Measurements from ENCODE around the gene RPS15. TPM values are rescaled to one million over a fixed set of nuclear protein-coding genes. Genes with fewer than 3 reads are reported as not detected.
"Not testable (repeated sequence)": the region's sequence is repeated elsewhere in the genome, so short reads cannot be mapped to it uniquely, and the experiment has no call there.

The RPS15 gene
- polyA plus RNA-seq, 1 donor = 1,404 TPM

- WGBS (ENCODE audit: insufficient coverage, low lambda C conversion rate) = no CpG with 5 or more reads among the region's 28 CpGs
- Histone ChIP-seq H3K9me3 (ENCODE audit: control insufficient read depth, low read depth, low read length) (peaks cover 24% of the 10 kb centered on the region), H3K27me3 (ENCODE audit: control insufficient read depth, insufficient read depth, low read length) (peaks cover 68% of the 10 kb centered on the region), H3K4me3 (ENCODE audit: low read length) (no peak overlapping the region), H3K27ac (ENCODE audit: low read length) (no peak overlapping the region), H3K4me1 (ENCODE audit: control insufficient read depth, insufficient read depth, low read length) (peaks cover 27% of the 10 kb centered on the region), H3K36me3 (ENCODE audit: control insufficient read depth, insufficient read depth, low read length) (peaks cover 15% of the 10 kb centered on the region)
- no peak for DNase-seq
These were observed 32.9 kb downstream of the RPS15 start for GRCh38 chr19:1471010-1471514.

- H3K4me3 ChIP-seq (ENCODE audit: low read length) = no peak overlapping the region
- WGBS (ENCODE audit: insufficient coverage, low lambda C conversion rate) = no CpG with 5 or more reads among the region's 24 CpGs
- peaks cover 62% of the 10 kb centered on the region for H3K27me3 ChIP-seq (ENCODE audit: control insufficient read depth, insufficient read depth, low read length)
- H3K9me3 ChIP-seq (ENCODE audit: control insufficient read depth, low read depth, low read length) = peaks cover 19% of the 10 kb centered on the region
- no peak for DNase-seq
- H3K4me1 ChIP-seq (ENCODE audit: control insufficient read depth, insufficient read depth, low read length) = peaks cover 27% of the 10 kb centered on the region
- peaks cover 18% of the 10 kb centered on the region for H3K36me3 ChIP-seq (ENCODE audit: control insufficient read depth, insufficient read depth, low read length)
- no peak overlapping the region for H3K27ac ChIP-seq (ENCODE audit: low read length)
These were observed 33.4 kb downstream of the RPS15 start for GRCh38 chr19:1471515-1472160.

GRCh38 chr19:1472231-1473084 is 34.3 kb downstream of the RPS15 start:
- peaks cover 55% of the 10 kb centered on the region for H3K27me3 ChIP-seq (ENCODE audit: control insufficient read depth, insufficient read depth, low read length)
- no peak overlapping the region for H3K4me3 ChIP-seq (ENCODE audit: low read length)
- no peak overlapping the region for H3K27ac ChIP-seq (ENCODE audit: low read length)
- H3K9me3 ChIP-seq (ENCODE audit: control insufficient read depth, low read depth, low read length) = peaks cover 16% of the 10 kb centered on the region
- no peak for DNase-seq
- peaks cover 27% of the 10 kb centered on the region for H3K4me1 ChIP-seq (ENCODE audit: control insufficient read depth, insufficient read depth, low read length)
- WGBS (ENCODE audit: insufficient coverage, low lambda C conversion rate) = no CpG with 5 or more reads among the region's 44 CpGs
- peaks cover 22% of the 10 kb centered on the region for H3K36me3 ChIP-seq (ENCODE audit: control insufficient read depth, insufficient read depth, low read length)

- no CpG with 5 or more reads among the region's 20 CpGs for WGBS (ENCODE audit: insufficient coverage, low lambda C conversion rate)
- Histone ChIP-seq H3K9me3 (ENCODE audit: control insufficient read depth, low read depth, low read length) (peaks cover 14% of the 10 kb centered on the region), H3K27me3 (ENCODE audit: control insufficient read depth, insufficient read depth, low read length) (peaks cover 47% of the 10 kb centered on the region), H3K27ac (ENCODE audit: low read length) (no peak overlapping the region), H3K36me3 (ENCODE audit: control insufficient read depth, insufficient read depth, low read length) (peaks cover 23% of the 10 kb centered on the region), H3K4me1 (ENCODE audit: control insufficient read depth, insufficient read depth, low read length) (peaks cover 26% of the 10 kb centered on the region), H3K4me3 (ENCODE audit: low read length) (no peak overlapping the region)
- no peak for DNase-seq
These were observed 35.1 kb downstream of the RPS15 start for GRCh38 chr19:1473085-1473851.

GRCh38 chr19:1474011-1474764 is 36.0 kb downstream of the RPS15 start:
- Histone ChIP-seq H3K4me3 (ENCODE audit: low read length) (no peak overlapping the region), H3K27me3 (ENCODE audit: control insufficient read depth, insufficient read depth, low read length) (peaks cover 41% of the 10 kb centered on the region), H3K36me3 (ENCODE audit: control insufficient read depth, insufficient read depth, low read length) (peaks cover 23% of the 10 kb centered on the region), H3K4me1 (ENCODE audit: control insufficient read depth, insufficient read depth, low read length) (peaks cover 23% of the 10 kb centered on the region), H3K27ac (ENCODE audit: low read length) (no peak overlapping the region), H3K9me3 (ENCODE audit: control insufficient read depth, low read depth, low read length) (peaks cover 9% of the 10 kb centered on the region)
- no CpG with 5 or more reads among the region's 31 CpGs for WGBS (ENCODE audit: insufficient coverage, low lambda C conversion rate)
- DNase-seq = no peak

- no CpG with 5 or more reads among the region's 26 CpGs for WGBS (ENCODE audit: insufficient coverage, low lambda C conversion rate)
- H3K4me1 ChIP-seq (ENCODE audit: control insufficient read depth, insufficient read depth, low read length) = peaks cover 25% of the 10 kb centered on the region
These were observed 36.7 kb downstream of the RPS15 start for GRCh38 chr19:1474765-1475351.

GRCh38 chr19:1475751-1476437 is 37.7 kb downstream of the RPS15 start:
- DNase-seq = no peak
- Histone ChIP-seq H3K4me1 (ENCODE audit: control insufficient read depth, insufficient read depth, low read length) (peaks cover 15% of the 10 kb centered on the region), H3K9me3 (ENCODE audit: control insufficient read depth, low read depth, low read length) (peaks cover under 1% of the 10 kb centered on the region), H3K27me3 (ENCODE audit: control insufficient read depth, insufficient read depth, low read length) (peaks cover 27% of the 10 kb centered on the region), H3K4me3 (ENCODE audit: low read length) (no peak overlapping the region), H3K36me3 (ENCODE audit: control insufficient read depth, insufficient read depth, low read length) (peaks cover 23% of the 10 kb centered on the region), H3K27ac (ENCODE audit: low read length) (no peak overlapping the region)
- no CpG with 5 or more reads among the region's 31 CpGs for WGBS (ENCODE audit: insufficient coverage, low lambda C conversion rate)

More at GRCh38 chr19:1474765-1475351, 36.7 kb downstream of the RPS15 start:
- no peak overlapping the region for H3K27ac ChIP-seq (ENCODE audit: low read length)
- peaks cover 9% of the 10 kb centered on the region for H3K9me3 ChIP-seq (ENCODE audit: control insufficient read depth, low read depth, low read length)
- peaks cover 37% of the 10 kb centered on the region for H3K27me3 ChIP-seq (ENCODE audit: control insufficient read depth, insufficient read depth, low read length)
- H3K4me3 ChIP-seq (ENCODE audit: low read length) = no peak overlapping the region
- H3K36me3 ChIP-seq (ENCODE audit: control insufficient read depth, insufficient read depth, low read length) = peaks cover 23% of the 10 kb centered on the region
- no peak for DNase-seq

GRCh38 chr19:1477056-1477455 is 38.9 kb downstream of the RPS15 start:
- DNase-seq; H3K27ac ChIP-seq (ENCODE audit: low read length); H3K4me3 ChIP-seq (ENCODE audit: low read length); H3K9me3 ChIP-seq (ENCODE audit: control insufficient read depth, low read depth, low read length); H3K4me1 ChIP-seq (ENCODE audit: control insufficient read depth, insufficient read depth, low read length): not testable (repeated sequence)
- no CpG with 5 or more reads among the region's 9 CpGs for whole genome bisulfite sequencing (ENCODE audit: insufficient coverage, low lambda C conversion rate)
- Histone ChIP-seq H3K36me3 (ENCODE audit: control insufficient read depth, insufficient read depth, low read length) (peaks cover 23% of the 10 kb centered on the region), H3K27me3 (ENCODE audit: control insufficient read depth, insufficient read depth, low read length) (peaks cover 16% of the 10 kb centered on the region)

Data from large intestine (tissue), 3 donors.